SJCRH30 (cell line): Measurements from ENCODE around the gene RAB5IF. TPM values are rescaled to one million over a fixed set of nuclear protein-coding genes. Genes with fewer than 3 reads are reported as not detected.
A peak's percentile ranks its signal among the peaks of the same experiment; 100 is the strongest.

Source experiments
- DNase-seq, 2 experiments: peaks; one replicate each; pipeline ENCODE4 v3.0.0-alpha.2; 2015 to 2020
- H3K27ac ChIP-seq: fragments of 250-450 bp; sonication (Bioruptor Pico); 2 replicates; pipeline ENCODE4 v1.5.1; 2020; ENCODE audit warnings: mild to moderate bottlenecking, moderate library complexity
- H3K27me3 ChIP-seq: fragments of 250-450 bp; sonication (Bioruptor Pico); 2 replicates; pipeline ENCODE4 v1.5.1; 2020; ENCODE audit warnings: mild to moderate bottlenecking, moderate library complexity
- H3K36me3 ChIP-seq: fragments of 250-450 bp; sonication (Bioruptor Pico); 2 replicates; pipeline ENCODE4 v1.5.1; 2020; ENCODE audit warnings: mild to moderate bottlenecking, moderate library complexity
- H3K4me1 ChIP-seq: fragments of 250-450 bp; sonication (Bioruptor Pico); 2 replicates; pipeline ENCODE4 v1.5.1; 2020; ENCODE audit warnings: mild to moderate bottlenecking, moderate library complexity
- H3K4me3 ChIP-seq: fragments of 250-450 bp; sonication (Bioruptor Pico); 2 replicates; pipeline ENCODE4 v1.5.1; 2020; ENCODE audit warnings: mild to moderate bottlenecking, moderate library complexity
- H3K9me3 ChIP-seq: fragments of 250-450 bp; sonication (Bioruptor Pico); replicated peaks from 2 replicates; pipeline ENCODE4 v1.5.1; 2020; ENCODE audit warnings: mild to moderate bottlenecking, moderate library complexity
- total RNA-seq: library from RNA; depleted of rRNA; stranded (reverse); fragments of >200 nt; shearing (Covaris generic); gene quantifications from 2 replicates; pipeline ENCODE4 v1.2.3, GENCODE V29; 2014

RAB5IF gene
- total RNA-seq, 1 experiment from 2014 or later: 125 TPM

DNA sequence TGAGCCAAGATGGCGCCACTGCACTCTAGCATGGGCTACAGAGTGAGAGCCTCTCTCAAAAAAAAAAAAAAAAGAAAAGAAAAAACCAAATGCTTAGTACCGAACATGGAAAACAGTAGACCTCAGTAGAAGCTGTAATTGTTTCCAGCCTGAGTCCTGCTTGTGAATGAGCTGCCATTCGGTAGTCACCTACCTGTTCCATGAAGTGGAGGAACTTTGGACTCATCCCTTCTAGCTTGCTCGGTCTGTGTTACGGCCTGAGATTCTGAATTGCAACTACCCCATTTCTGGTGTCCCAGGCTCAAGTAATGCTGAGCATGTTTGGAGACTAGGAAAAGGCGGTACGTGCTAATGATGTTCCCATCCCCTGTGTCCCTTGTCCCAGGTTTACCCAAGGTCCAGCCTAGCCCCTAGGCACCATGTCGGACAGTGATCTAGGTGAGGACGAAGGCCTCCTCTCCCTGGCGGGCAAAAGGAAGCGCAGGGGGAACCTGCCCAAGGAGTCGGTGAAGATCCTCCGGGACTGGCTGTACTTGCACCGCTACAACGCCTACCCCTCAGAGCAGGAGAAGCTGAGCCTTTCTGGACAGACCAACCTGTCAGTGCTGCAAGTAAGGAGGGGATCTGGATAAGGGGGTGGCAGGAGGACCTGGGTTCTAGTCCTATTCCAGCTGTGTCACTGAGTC lies 27.1 kb upstream of the RAB5IF start:
- peaks cover 49% of the 10 kb centered on the region for H3K36me3 ChIP-seq
- no peaks in the 10 kb centered on the region for H3K27me3 ChIP-seq
- H3K4me3 ChIP-seq: no peak overlapping the region
- H3K9me3 ChIP-seq: no peaks in the 10 kb centered on the region
- H3K4me1 ChIP-seq: no peaks in the 10 kb centered on the region
- no peak overlapping the region for H3K27ac ChIP-seq
- no peak for DNase-seq

DNA sequence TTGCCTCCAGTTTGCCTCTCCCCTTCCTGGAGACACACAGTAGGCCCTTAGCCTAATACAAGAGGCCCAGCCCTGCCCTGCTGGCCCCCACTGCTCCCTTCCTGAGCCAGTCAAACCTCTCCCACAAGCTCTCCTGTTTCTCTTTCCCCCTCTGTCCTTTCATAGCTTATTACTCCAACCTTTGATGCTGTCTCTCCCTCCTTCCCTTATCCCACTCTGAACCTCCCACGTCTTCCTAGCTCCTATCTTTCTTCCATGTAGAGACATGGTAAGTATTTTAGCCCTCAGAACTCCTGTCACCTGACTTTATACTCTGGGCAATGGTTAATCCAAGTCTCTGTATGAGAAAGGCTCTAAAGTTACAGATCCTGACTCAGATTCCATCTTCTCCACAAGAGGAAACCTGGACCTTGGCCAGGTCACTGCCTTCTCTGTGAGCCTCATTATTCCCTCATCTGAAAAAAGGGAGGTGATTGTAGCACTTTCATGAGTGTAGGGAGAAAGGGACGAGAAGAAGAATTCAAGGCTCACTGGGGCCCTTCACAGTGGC lies 25.5 kb upstream of the RAB5IF start:
- no peak overlapping the region for H3K27ac ChIP-seq
- no peaks in the 10 kb centered on the region for H3K27me3 ChIP-seq
- H3K4me3 ChIP-seq: no peak overlapping the region
- no peaks in the 10 kb centered on the region for H3K9me3 ChIP-seq
- H3K4me1 ChIP-seq: no peaks in the 10 kb centered on the region
- H3K36me3 ChIP-seq: peaks cover 61% of the 10 kb centered on the region
- DNase-seq: no peak

DNA sequence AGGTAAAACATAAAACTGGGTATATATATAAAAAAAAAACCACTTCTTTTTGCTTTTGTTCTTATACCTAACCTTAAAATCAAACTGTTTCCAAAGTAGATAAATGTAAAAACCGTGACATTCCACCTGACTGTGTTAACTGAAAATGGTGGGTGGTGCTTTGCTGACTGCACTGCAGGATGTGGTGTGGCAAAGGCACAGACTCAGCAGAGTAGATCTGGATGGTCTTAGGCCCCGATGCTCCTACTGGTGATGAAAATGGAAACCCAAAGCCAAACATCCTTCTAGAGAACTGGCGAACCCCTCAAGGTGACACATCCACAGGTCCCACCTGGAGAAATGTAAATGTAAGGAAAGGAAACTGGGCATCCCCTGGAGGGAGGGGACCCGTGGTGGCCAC lies 23.3 kb upstream of the RAB5IF start:
- Histone ChIP-seq H3K4me3 (no peak overlapping the region), H3K4me1 (no peaks in the 10 kb centered on the region), H3K27me3 (no peaks in the 10 kb centered on the region), H3K27ac (no peak overlapping the region), H3K9me3 (no peaks in the 10 kb centered on the region), H3K36me3 (peaks cover 79% of the 10 kb centered on the region)
- DNase-seq: no peak

DNA sequence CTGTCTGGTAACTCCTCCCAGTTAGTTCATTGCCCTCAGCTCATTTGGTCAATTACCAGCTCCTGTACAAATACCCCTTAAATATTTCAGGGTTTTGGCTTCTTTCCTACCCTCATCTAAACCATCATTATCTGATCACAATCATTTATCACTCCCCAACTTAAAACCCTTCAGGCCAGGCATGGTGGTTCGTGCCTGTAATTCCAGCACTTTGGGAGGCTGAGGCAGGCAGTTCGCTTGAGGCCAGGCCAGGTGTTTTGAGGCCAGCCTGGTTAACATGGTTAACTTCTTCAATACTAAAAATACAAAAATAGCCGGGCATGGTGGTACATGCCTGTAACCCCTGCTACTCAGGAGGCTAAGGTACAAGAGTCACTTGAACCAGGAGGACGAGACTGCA lies 22.8 kb upstream of the RAB5IF start:
- H3K36me3 ChIP-seq: peaks cover 79% of the 10 kb centered on the region
- no peaks in the 10 kb centered on the region for H3K27me3 ChIP-seq
- no peak overlapping the region for H3K27ac ChIP-seq
- no peak overlapping the region for H3K4me3 ChIP-seq
- DNase-seq: no peak
- no peaks in the 10 kb centered on the region for H3K9me3 ChIP-seq
- no peaks in the 10 kb centered on the region for H3K4me1 ChIP-seq

DNA sequence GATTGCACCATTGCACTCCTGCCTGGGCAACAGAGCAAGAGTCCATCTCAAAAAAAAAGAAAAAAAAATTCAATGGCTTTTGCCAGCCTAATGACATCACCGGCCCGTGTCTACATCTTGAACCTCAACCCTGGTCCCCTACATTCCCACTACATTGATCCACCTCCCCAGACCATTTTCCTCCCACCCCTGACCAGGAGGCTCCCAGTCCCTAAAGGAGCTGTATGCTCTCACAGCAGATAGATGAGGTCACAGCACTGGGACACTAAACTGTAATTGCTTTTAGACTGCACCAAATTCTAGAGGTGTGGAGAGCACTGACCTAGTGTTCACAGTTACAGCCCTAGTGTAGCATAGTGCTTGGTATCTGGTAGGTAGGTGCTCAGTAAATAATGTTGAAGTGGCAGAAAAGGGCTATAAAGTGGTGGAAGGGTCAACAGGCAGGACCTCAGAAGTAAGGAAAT lies 21.5 kb upstream of the RAB5IF start:
- Histone ChIP-seq H3K9me3 (no peaks in the 10 kb centered on the region), H3K4me1 (no peaks in the 10 kb centered on the region), H3K36me3 (peaks cover 77% of the 10 kb centered on the region), H3K27me3 (no peaks in the 10 kb centered on the region), H3K27ac (no peak overlapping the region), H3K4me3 (no peak overlapping the region)
- DNase-seq: no peak

DNA sequence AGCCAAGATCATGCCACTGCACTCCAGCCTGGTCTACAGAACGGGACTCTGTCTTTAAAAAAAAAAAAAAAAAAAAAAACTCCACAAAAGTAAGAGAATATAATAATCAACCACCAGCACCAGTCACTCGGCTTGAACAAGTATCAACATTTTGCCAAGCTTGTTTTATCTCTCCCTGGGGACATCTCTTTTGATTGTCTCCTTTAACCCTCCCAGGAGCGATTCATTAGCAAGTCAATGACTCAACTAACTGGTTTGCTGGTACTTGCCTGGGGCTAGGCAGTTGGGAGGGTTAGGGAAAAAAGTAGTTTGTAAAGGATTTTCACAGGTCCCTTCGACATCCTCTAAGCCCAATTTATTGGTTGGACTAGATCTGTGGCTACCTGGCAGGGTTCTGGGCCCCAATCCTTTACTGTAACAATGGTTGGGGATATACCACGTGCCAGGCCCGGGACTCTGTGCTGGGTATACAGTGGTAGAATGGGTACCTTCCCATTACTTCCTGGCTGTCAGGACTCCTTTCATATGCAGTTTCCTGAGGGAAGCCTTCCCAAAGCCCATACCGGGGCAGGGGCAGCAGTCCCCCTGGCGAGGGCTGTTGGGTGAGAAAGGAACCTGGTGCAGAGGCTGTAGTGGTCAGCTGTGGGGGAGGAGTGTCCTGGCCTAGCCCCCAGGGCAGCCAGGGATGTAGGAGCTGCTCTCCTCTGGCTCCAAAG lies 20.0 kb upstream of the RAB5IF start:
- no peaks in the 10 kb centered on the region for H3K9me3 ChIP-seq
- H3K4me1 ChIP-seq: peaks cover 4% of the 10 kb centered on the region
- H3K4me3 ChIP-seq: no peak overlapping the region
- no peaks in the 10 kb centered on the region for H3K27me3 ChIP-seq
- H3K36me3 ChIP-seq: peaks cover 66% of the 10 kb centered on the region
- DNase-seq: peak in 1 of 2 experiments; percentile 41
- no peak overlapping the region for H3K27ac ChIP-seq

DNA sequence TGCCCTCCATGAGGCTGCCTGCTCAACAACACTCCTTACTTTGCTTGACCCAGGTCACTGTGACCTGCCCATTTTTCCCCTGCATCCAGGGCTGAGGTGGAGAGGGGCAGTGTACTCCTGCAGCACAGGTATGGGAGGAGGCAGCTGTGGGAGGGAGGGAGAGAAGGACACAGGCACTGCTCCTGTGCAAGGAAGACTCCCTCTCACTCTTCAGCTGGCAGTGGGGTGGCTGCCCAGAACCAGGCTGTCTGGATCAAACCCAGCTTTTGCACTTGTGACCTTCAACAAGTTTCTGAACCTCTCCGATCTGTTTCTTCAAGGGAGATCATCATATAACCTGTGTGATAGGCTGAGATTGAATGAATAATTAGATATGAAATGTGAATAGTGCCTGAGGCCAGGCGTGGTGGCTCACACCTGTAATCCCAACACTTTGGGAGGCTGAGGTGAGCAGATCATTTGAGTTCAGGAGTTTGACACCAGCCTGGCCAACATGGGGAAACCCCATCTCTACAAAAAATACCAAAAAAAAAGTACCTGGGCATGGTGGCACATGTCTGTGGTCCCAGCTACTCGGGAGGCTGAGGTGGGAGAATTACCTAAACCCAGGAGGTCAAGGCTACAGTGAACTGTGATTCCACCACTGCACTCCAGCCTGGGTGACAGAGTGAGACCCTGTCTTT lies 18.1 kb upstream of the RAB5IF start:
- DNase-seq: no peak
- Histone ChIP-seq H3K36me3 (peaks cover 59% of the 10 kb centered on the region), H3K9me3 (no peaks in the 10 kb centered on the region), H3K4me1 (peaks cover 22% of the 10 kb centered on the region), H3K4me3 (no peak overlapping the region), H3K27me3 (no peaks in the 10 kb centered on the region), H3K27ac (no peak overlapping the region)

DNA sequence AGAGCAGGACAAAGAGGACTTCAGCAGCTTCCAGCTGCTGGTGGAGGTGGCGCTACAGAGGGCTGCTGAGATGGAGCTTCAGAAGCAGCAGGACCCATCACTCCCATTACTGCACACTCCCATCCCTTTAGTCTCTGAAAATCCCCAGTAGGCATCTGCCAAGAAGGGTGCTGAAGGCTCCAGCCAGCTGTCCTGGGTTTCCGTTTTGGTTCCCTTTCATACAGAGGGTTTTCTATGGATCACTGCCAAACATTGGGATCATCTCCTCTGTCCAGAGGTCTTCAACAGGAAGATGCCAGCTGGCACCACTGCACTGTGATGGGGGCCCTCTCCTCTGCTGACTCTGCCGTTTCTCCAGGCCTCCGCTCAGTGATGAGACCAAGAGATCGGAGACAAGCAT lies 14.3 kb upstream of the RAB5IF start:
- Histone ChIP-seq H3K27me3 (no peaks in the 10 kb centered on the region), H3K9me3 (no peaks in the 10 kb centered on the region), H3K36me3 (peaks cover 35% of the 10 kb centered on the region), H3K27ac (peak overlapping the region; percentile 49), H3K4me3 (no peak overlapping the region), H3K4me1 (peaks cover 23% of the 10 kb centered on the region)
- DNase-seq: peak; percentile 86 to 96

DNA sequence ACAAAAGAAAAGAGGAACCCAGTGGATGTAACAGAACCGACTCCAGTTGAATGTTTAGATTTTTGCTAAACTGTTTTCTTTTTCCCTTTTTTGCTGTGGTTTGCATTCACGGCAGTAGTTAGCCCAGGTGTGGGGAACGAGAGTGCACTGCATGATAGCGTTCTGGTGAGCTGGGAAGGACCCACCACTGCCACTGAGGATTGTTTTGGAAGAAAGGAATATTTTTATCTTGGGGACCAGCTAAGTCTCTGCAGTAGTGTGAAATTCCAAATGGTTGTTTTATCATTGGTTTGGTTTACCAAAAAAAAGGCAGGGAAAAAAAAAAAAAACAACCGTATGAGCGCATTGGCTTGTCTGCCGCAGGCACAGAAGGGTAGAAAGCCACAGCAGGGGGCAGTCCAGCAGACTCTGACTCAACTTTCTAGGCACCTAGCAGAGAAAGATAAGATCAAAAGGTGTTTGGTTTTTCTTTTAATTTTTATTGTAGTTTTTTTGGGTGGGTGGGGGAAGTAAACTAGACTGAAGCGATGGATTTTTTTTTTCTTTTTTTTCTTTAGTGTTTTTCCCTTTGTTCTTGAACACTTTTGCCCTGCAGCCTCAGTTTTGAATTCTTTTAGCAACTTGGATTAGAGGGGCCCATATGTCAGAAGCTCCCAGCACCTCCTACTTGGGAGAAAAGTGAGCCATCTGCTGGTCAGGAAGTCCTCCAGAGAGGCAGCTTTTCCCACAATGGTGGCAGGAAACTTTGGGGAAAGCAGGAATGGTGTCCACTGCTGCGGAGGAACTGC lies 13.5 kb upstream of the RAB5IF start:
- Histone ChIP-seq H3K27ac (no peak overlapping the region; the same call in 1 of the 2 replicates), H3K36me3 (peaks cover 28% of the 10 kb centered on the region)
- peak; percentile 43 to 68 for DNase-seq

DNA sequence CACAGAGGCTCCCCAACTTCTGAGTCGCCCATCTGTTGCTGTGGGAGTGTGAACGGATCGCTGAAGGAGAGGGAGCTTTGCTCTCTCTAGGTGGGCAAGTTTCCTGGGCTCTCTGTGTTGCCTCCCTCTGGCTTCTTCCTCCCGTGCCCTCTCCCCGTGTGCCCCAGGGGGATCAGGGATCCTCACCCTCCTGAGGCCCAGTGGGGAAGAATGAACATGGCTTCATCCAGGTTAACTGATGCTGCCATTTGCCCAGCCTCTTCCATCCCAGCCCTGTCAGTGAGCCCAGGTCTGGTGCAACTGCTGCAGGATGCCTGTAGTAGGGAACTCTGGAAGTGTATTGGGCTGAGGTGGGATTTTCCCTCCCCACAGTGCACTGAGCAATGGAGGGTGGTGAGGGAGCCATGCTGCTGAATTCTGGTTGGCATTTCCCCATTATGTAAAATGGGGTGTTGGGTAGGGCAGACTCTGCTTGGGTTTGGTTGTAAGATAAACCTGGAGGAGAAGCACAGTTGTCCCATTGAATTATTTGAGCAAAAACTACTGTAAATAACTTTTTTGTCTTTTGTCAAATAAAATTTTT lies 12.1 kb upstream of the RAB5IF start:
- DNase-seq: no peak
- peaks cover 28% of the 10 kb centered on the region for H3K4me1 ChIP-seq
- no peaks in the 10 kb centered on the region for H3K27me3 ChIP-seq
- no peaks in the 10 kb centered on the region for H3K9me3 ChIP-seq
- no peak overlapping the region for H3K4me3 ChIP-seq
- no peak overlapping the region for H3K27ac ChIP-seq
- peaks cover 25% of the 10 kb centered on the region for H3K36me3 ChIP-seq

More for the DNA sequence above, 13.5 kb upstream of the RAB5IF start:
- peaks cover 23% of the 10 kb centered on the region for H3K4me1 ChIP-seq
- no peaks in the 10 kb centered on the region for H3K9me3 ChIP-seq
- H3K27me3 ChIP-seq: no peaks in the 10 kb centered on the region
- no peak overlapping the region for H3K4me3 ChIP-seq

DNA sequence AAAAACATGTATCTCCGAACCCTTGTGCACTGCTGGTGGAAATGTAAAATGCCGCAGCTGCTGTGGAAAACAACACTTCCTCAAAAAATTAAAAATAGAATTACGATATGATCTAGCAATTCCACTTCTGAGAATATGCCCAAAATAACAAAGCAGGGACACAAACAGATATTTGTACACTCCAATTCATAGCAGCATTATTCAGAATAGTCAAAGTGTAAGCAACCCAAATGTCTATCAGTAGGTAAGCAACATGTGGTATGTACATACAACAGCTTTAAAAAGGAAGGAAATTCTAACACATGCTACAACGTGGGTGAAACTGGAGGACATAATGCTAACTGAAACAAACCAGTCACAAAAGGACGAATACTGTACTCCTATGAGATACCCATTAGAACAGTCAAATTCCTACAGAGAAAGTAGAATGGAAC lies 5.7 kb upstream of the RAB5IF start:
- H3K9me3 ChIP-seq: no peaks in the 10 kb centered on the region
- H3K36me3 ChIP-seq: no peaks in the 10 kb centered on the region
- H3K27me3 ChIP-seq: peaks cover 3% of the 10 kb centered on the region; the same call in 1 of the 2 replicates
- no peak overlapping the region for H3K4me3 ChIP-seq
- H3K27ac ChIP-seq: no peak overlapping the region
- peaks cover 12% of the 10 kb centered on the region for H3K4me1 ChIP-seq
- no peak for DNase-seq

DNA sequence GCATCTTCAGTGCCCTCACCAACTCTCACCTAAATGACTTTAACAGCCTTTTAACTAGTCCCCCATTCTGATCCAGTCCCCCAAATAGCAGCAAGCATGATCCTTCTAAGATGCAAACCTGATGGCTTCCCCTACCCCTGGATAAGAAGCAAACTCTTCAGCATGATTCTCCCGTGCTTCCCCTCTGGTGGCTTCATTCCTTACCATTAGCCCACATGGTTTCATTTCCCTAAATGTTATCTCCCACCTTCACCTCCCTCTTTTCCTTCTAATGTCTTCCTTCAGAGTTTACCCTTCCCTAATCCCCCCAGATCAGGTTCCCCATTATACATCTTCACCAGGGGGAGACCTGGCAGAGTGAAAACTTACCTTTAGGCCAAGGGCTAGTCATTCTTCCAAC lies 4.0 kb upstream of the RAB5IF start:
- no peak overlapping the region for H3K4me3 ChIP-seq
- H3K36me3 ChIP-seq: no peaks in the 10 kb centered on the region
- peaks cover 13% of the 10 kb centered on the region for H3K4me1 ChIP-seq
- no peak for DNase-seq
- H3K9me3 ChIP-seq: no peaks in the 10 kb centered on the region
- no peak overlapping the region for H3K27ac ChIP-seq
- H3K27me3 ChIP-seq: peaks cover 3% of the 10 kb centered on the region; the same call in 1 of the 2 replicates

DNA sequence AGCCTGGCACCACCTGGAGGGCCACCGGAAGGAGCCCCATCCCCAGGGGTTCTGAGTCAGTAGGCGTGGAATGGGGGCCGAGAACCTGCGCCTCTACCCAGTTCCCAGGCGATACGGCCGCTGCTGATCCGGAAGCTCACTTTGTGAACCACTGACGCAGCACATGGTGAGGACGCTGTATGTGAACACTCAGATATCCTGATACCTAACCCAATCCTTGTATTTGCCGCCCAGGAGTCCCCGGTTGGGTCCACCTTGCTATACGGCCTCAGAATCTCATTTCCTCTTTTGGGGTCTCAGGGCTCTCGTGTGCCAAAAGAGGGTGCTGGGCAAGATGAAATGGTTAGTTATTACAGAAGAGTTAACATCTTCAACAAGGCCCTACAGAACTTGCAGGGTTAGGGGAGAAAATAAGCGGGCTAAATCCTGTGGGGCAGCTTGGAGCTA lies 604 bp upstream of the RAB5IF start:
- H3K4me3 ChIP-seq: peak overlapping the region; percentile 91
- H3K27ac ChIP-seq: peak overlapping the region; percentile 25; the same call in 1 of the 2 replicates
- no peaks in the 10 kb centered on the region for H3K9me3 ChIP-seq
- H3K4me1 ChIP-seq: peaks cover 5% of the 10 kb centered on the region
- H3K36me3 ChIP-seq: peaks cover 20% of the 10 kb centered on the region
- DNase-seq: peak in 1 of 2 experiments; percentile 42
- H3K27me3 ChIP-seq: peaks cover 2% of the 10 kb centered on the region; the same call in 1 of the 2 replicates
